Spleen (tissue), 7 donors: ENCODE measurements around the gene CACNA2D1.

Source experiments
- POLR2A ChIP-seq, 3 donors: fragments of 450-650 bp; IDR thresholded peaks; one replicate each; pipeline ENCODE4 v1.5.1; 2017; ENCODE audit warnings: antibody characterized with exemption in 3 of 3, mild to moderate bottlenecking in 1 of 3
- POLR2AphosphoS5 ChIP-seq, 3 donors: sonication (generic); formaldehyde crosslinking; IDR thresholded peaks; one replicate each; pipeline ENCODE4 v1.5.1; 2017; ENCODE audit warnings: antibody characterized with exemption in 3 of 3
- TF ChIP-seq, protein P1 (sequence below), 11 experiments: fragments of 200-600 bp in 7 of 11; fragments of 450-650 bp in 4 of 11; sonication (generic) in 4 of 11; IDR thresholded peaks in 8 of 11; conservative IDR thresholded peaks in 3 of 11; 1 replicate in 7 of 11; 2 replicates in 4 of 11; pipeline versions ENCODE4 v1.4.0 to v1.8.0; 2016 to 2021; ENCODE audit warnings: antibody characterized with exemption in 11 of 11, inconsistent platforms in 4 of 11, mild to moderate bottlenecking in 1 of 11
- donor health status: DM: no; HTN: no; CAD: no; lungs with moderate emphysema.
- donor health status: DM: no; HTN: no; CAD: no.
- donor health status: DM: no; HTN: no; CAD: no.

DNA sequence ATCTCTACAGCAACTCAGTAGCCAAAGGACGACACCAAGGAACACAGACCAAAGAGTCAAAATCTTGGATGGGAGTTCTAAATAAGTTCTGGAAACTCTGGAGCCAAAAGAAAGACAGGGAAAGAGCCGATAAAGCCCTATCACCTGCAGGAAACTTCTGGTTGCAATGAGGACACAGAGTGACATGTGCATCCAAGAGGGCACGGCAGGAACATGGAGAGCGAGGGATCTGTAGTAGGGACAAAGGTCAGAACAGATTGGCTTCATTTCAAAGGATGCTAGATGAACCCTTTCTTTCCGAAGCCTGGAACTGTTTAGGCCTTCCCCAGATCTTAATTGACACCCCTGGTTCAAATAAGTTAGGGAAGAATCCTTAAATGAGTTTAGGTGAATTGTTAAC is 39.5 kb downstream of the CACNA2D1 start:
- TF ChIP-seq, protein P1, sequence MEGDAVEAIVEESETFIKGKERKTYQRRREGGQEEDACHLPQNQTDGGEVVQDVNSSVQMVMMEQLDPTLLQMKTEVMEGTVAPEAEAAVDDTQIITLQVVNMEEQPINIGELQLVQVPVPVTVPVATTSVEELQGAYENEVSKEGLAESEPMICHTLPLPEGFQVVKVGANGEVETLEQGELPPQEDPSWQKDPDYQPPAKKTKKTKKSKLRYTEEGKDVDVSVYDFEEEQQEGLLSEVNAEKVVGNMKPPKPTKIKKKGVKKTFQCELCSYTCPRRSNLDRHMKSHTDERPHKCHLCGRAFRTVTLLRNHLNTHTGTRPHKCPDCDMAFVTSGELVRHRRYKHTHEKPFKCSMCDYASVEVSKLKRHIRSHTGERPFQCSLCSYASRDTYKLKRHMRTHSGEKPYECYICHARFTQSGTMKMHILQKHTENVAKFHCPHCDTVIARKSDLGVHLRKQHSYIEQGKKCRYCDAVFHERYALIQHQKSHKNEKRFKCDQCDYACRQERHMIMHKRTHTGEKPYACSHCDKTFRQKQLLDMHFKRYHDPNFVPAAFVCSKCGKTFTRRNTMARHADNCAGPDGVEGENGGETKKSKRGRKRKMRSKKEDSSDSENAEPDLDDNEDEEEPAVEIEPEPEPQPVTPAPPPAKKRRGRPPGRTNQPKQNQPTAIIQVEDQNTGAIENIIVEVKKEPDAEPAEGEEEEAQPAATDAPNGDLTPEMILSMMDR (IDR thresholded peaks at IDR 0.05 in 8 of 11, conservative IDR thresholded peaks at IDR 0.05 in 3 of 11), result no peak
- TF ChIP-seq POLR2A (IDR thresholded peaks at IDR 0.05) (no peak), POLR2AphosphoS5 (IDR thresholded peaks at IDR 0.05) (no peak)
